NCI-H2196 (cell line): ENCODE data around the gene FOXP2.

Experiments used
- DNase-seq: peaks from one replicate; lab custom pipeline; 2025; ENCODE audit not compliant: unreplicated experiment; lab: John Stamatoyannopoulos, UW

FOXP2 gene

DNA sequence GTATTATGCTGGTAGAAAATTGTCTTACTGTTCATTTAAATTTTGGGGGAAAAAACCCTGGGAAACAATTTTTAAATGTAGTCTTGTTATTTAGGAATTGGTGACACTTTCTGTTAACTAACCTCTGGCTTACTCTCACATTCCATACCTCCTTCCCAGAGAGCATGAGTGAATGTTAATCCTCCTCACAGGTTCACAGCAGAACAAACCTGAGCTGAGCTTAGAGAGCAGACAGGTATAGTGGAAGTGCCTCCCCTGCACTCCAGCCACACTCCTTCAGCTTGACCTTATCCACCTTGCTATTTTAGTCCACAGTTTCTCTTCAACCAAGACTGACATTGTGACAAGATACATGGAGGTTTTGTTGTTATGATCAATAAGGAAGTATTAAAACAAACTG lies 235.9 kb downstream of the FOXP2 start:
- DNase-seq, result no peak

GRCh38 chr7:114652041-114652440 lies 237.4 kb downstream of the FOXP2 start:
- DNase-seq, result no peak

DNA sequence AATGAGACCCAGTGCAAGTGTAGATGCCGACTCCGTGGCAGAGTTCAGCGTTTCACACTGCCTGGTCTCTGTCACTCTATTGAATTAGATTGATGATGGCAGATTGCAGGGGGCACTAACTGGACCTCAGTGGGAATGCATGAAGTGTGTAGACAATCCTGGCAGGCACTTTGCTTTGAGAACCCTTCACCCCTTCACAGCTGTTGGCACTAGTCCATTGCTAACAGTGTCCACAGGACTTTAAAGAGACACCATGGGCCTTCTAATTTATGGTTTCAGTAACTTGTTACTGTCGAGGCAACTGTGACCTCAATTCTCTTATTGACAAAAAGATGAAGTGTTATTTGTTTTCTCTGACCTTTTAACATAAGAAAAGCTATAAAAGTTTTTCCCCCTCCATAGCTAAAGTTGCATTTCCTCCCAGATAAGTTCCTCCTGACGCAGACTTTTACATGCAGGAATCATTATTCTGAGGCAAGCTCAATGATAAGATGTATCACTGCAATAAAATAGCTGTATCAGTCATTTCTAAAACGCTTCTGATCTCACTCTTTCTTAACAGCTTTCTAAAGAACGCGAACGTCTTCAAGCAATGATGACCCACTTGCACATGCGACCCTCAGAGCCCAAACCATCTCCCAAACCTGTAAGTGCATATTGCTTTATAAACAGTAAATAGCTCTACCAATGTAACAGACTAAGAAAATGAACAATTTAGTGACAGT lies 238.9 kb downstream of the FOXP2 start:
- no peak for DNase-seq

DNA sequence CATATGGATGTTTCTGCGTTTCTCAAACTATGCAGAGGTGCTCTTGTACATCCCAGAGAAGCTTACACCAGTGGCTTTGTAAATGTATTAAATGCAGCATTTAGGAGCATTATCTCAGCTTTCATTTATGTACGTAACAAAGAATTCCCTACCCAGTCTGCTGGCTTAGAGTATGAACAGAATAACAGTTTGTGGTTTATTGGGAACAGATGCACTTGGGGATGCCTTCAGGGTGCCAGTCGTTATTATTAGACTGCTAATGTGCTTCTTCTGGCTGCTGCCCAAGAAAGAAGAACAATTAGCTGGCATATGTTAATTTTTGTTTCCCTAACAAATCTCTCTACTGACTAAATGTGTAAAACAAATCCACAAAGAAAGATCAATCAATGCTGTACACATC lies 241.9 kb downstream of the FOXP2 start:
- DNase-seq, result no peak

GRCh38 chr7:114657279-114657678 lies 242.7 kb downstream of the FOXP2 start:
- DNase-seq, result no peak

DNA sequence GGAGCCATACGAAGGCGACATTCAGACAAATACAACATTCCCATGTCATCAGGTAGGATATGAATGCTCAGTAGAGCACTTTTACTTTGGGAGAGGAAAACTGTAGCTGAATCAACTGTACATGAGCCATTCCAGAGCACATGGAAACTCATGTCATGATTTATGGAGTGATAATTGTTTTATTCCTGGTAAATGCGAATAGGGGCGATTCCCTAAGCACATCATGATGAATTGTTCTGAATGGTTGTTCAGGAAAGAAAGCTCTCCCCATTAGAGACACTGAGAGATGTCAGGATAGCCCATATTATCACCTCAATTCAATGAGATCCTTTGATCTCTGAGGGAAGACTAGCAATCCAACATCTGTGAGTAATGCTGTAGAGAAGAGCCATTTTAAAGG lies 243.6 kb downstream of the FOXP2 start:
- no peak for DNase-seq

DNA sequence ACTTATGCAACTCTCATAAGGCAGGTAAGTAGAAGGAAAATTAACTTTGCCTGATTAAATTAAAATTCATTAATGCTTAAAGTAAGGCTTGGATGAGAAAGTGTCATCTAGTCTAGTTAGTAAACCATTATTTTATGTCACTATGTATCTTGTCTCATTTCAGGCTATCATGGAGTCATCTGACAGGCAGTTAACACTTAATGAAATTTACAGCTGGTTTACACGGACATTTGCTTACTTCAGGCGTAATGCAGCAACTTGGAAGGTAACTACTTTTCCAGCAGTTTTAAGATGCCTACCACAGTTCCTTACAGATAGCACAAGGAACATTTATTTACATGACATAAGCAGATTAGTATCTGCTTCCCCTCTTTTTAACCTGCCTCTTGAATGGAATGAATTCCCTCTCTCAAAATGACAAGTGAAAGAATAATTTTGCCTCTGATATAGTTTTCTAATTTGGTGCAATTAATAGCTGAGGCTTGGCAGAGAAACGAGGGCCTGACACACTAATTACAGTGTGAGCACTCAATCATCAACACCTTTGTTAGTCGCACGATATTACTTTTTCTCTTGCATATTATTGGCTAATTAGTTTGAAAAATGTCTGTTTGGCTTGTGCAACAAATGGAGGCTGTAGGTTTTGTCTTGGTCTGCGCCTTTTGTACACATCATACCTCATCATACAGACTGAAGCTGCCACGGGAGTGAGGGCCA lies 245.0 kb downstream of the FOXP2 start:
- DNase-seq, result no peak

DNA sequence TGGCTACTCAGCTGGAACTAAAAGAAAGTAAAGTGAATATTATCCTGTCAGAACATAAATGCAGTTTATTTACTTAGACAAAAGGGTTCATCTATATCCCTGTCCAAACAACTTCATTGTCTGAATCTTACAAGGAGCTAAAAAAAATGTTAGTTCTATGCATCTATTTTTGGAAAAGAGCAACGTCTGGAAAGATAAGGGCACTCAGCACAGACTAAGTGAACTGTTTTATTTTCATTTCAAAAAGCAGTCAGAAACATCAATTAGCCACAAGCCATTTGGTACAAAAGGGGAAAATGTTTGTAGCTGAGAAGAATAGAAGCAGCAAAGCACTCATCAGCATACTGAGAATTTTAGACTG lies 245.5 kb downstream of the FOXP2 start:
- DNase-seq, result no peak

- DNase-seq, result no peak
These were observed 246.1 kb downstream of the FOXP2 start for GRCh38 chr7:114660753-114661152.

GRCh38 chr7:114662002-114662677 lies 247.5 kb downstream of the FOXP2 start:
- no peak for DNase-seq

DNA sequence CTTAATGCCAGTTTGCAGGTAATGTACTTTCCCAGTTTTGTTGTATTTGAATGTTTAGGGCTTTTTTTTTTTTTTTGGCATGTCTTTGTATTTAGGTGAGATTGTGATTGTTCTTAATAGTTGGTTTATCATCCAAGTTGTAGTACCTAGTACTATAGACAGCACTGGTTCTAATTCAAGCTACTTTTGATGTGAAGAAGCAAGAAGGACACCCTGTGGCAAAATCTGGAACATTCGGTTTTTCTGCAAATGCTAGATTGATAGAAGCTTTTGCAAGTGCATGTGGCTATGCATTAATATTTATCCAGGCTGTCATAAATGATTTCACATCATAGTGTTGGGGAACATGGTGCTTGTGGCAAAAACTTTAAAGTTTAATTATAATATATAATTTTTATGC lies 248.9 kb downstream of the FOXP2 start:
- DNase-seq, result no peak

GRCh38 chr7:114670676-114671075 lies 256.1 kb downstream of the FOXP2 start:
- DNase-seq, result no peak

DNA sequence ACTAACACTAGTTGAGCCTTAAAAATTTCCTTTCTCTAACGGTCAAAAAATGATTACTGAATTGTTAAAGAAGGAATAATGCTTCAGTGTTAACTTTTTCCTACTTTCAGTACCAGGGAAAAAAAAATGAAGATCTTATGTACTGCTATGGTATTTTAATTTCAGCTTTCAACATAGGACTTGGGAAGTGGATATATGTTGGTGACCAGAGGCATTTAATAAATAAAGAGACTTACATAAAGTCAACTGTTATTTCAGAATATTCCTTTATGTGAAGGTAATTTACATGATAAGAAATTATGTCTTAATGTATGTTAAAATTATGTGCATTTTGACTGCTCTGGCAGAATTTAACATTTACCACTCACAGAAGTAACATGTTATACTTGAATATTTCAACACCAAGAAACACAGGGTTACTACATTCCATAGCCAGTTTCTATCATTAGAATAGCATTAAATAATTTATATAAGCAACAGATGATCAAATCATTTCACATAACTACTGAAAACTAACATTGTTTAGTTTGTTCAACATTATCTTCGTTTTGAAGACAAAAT lies 257.0 kb downstream of the FOXP2 start:
- DNase-seq, result no peak

DNA sequence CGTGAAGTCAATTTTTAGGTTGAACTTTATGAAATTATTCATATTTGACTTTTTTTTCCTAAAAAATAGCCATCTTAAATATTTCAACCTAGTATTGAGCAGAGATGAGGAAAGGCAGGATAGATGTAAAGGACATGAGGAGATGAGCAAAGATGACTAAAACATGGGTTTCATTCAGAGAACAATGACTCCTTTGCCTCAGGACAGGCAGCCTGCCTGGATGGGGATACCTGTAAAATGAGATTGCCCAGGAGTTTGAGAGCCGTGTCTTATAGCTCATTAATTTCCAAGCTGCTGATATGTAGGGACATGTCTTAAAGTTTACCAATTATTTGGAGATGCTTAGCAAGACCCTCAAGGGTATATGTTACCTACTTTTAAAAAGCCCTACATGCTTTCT lies 263.5 kb downstream of the FOXP2 start:
- DNase-seq, result no peak

DNA sequence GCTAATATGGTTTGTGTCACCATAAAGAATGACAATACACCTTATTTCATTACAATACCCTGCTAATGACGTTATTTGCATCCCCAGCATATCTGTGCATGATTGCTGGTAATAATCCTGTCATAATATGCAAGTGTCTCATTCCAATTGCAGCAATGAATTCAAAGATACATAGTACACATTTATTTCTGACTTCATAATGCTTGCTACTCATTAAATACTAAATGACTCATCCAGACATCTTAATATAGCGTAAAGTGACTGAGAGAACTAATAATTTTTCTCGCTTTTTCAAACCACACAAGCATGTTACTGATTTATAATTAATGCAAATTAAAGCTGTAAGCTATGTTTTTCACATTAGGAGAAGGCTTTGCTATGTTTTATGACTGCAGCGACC lies 272.6 kb downstream of the FOXP2 start:
- no peak for DNase-seq

- no peak for DNase-seq
These were observed 273.9 kb downstream of the FOXP2 start for GRCh38 chr7:114688443-114689055.

- DNase-seq, result no peak
These were observed 274.8 kb downstream of the FOXP2 start for GRCh38 chr7:114689406-114689805.

DNA sequence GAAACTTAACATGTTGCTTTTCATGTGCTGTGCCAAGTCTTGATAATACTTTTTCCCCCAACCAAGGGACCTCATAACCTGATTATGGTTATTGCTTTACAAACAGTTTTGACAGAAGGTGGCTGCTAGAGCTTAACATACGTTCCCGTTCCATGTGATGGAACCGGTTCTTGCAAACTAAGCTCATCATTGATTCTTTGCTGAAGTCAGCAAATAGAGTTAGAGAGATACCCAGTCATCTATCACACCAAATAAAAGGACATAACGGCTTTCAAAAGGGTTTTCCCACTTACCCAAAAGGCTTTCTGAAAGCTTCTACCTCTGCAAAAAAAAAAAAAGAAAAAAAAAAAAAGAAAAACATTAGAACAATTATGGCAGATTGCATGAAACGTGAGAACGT lies 277.0 kb downstream of the FOXP2 start:
- DNase-seq, result no peak

- no peak for DNase-seq
These were observed 280.6 kb downstream of the FOXP2 start for GRCh38 chr7:114695182-114695581.

DNA sequence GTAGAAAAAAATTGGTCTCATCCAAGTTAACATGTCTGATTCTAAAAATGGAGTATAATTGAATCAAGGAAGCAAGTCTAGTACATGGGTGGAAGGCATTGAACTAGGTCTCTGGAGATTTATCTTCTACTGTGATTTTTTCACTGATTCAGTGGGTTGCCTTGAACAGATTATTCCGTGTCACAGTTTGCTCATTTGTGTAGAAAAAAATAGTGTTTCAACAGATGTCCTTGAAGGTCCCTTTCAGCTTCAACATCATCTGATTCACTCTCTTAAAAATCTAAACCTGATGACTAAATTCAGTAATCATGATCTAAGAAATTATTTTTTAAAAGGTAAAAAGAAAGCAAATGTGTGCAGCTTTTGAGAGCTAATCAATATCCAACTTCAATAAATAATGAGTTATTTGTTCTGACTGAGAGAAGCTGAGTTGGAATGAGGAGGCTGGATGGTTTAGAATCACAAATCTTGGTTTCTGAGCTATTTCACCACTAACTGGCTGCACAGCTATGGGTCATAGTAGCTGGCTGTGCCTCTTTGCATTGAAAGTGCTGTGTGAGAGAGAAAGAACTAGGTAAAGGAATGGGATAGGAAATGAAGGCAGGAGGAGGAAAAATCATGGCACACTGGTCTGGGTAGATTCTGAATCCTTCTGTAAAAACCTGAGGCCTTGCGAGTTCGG lies 285.8 kb downstream of the FOXP2 start:
- no peak for DNase-seq

DNA sequence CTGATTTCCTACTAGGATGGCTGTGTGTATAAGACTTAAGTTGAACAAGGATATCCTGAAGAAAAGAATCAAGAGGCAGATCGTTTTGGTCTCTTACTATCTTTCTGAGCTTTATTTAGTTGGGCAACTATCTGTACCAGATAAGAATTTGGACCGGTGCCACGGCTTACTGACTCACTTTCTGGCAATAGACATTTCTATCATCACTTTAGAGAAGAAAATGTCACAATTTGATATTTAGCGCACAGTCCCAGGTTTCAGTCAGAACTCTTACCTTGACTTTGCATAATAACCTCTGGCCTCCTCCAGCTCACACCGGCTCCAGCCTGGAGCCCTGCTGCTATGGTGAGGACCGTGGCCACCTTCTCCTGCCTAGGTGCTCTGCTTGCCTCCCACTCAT lies 289.1 kb downstream of the FOXP2 start:
- no peak for DNase-seq
